IMR-90 (cell line): Measurements from ENCODE around the gene MPZL3. TPM values are rescaled to one million over a fixed set of nuclear protein-coding genes. Genes with fewer than 3 reads are reported as not detected.

Experiments used
- ATAC-seq: fragments of 200-7000 bp; cut with Tn5 transposase; 2 replicates; pipeline ENCODE4 v1.9.1; 2020; ENCODE audit warnings: low read depth, mild to moderate bottlenecking, moderate library complexity
- BruUV-seq: library from RNA; stranded (reverse); fragments of 400-500 nt; replicated peaks from 2 replicates; lab custom pipeline; 2021; lab: Mats Ljungman, UMichigan
- CTCF ChIA-PET: fragments of 300-600 bp; formaldehyde crosslinking; extraction: SDS; loops from one replicate; lab custom pipeline; 2021; ENCODE audit warnings: antibody characterized with exemption; lab: Yijun Ruan, JAX
- POLR2A ChIA-PET: fragments of 300-600 bp; sonication (Branson Sonifier 250); formaldehyde crosslinking; loops from one replicate; lab custom pipeline; 2022; ENCODE audit warnings: antibody characterized with exemption; ENCODE audit not compliant: unreplicated experiment; lab: Charles Lee
- DNase-seq: peaks from one replicate; pipeline ENCODE4 v3.0.0; 2013
- H2AFZ ChIP-seq: replicated peaks from 2 replicates; pipeline ENCODE3; 2013; ENCODE audit warnings: low read length, mild to moderate bottlenecking; ENCODE audit not compliant: poor library complexity
- H2AK5ac ChIP-seq: 2 replicates; pipeline ENCODE4 v1.6.1; 2013; ENCODE audit warnings: low read depth, low read length, inconsistent platforms
- H2AK9ac ChIP-seq: replicated peaks from 2 replicates; pipeline ENCODE3; 2013; ENCODE audit warnings: mild to moderate bottlenecking, low read depth, low read length, moderate library complexity; ENCODE audit not compliant: poor library complexity
- H2BK120ac ChIP-seq: 2 replicates; pipeline ENCODE4 v1.6.1; 2013; ENCODE audit warnings: low read depth, low read length, inconsistent platforms
- H2BK15ac ChIP-seq: 3 replicates; pipeline ENCODE4 v1.6.1; 2013; ENCODE audit warnings: low read depth, low read length, inconsistent platforms
- H2BK20ac ChIP-seq: 2 replicates; pipeline ENCODE4 v1.6.1; 2013; ENCODE audit warnings: low read depth, mild to moderate bottlenecking, inconsistent platforms, low read length, moderate library complexity
- H2BK5ac ChIP-seq: 2 replicates; pipeline ENCODE4 v1.6.1; 2013; ENCODE audit warnings: mild to moderate bottlenecking, low read depth, low read length, inconsistent platforms; ENCODE audit not compliant: poor library complexity, severe bottlenecking
- H3K14ac ChIP-seq: replicated peaks from 2 replicates; pipeline ENCODE4 v1.6.1; 2013; ENCODE audit warnings: low read depth, low read length, inconsistent platforms
- H3K18ac ChIP-seq: 2 replicates; pipeline ENCODE4 v1.6.1; 2013; ENCODE audit warnings: low read depth, low read length, control low read depth
- H3K23ac ChIP-seq: 2 replicates; pipeline ENCODE4 v1.6.1; 2013; ENCODE audit warnings: low read depth, low read length, inconsistent platforms
- H3K27ac ChIP-seq: 2 replicates; pipeline ENCODE4 v1.5.1; 2013; ENCODE audit warnings: mild to moderate bottlenecking, control low read depth, low read length; ENCODE audit not compliant: insufficient read depth
- H3K27me3 ChIP-seq: 2 replicates; pipeline ENCODE4 v1.6.1; 2013; ENCODE audit warnings: low read length; ENCODE audit not compliant: control insufficient read depth, insufficient read depth
- H3K36me3 ChIP-seq: 2 replicates; pipeline ENCODE4 v1.6.1; 2013; ENCODE audit warnings: low read length, mixed read lengths; ENCODE audit not compliant: control insufficient read depth, insufficient read depth
- H3K4ac ChIP-seq: 2 replicates; pipeline ENCODE4 v1.6.1; 2013; ENCODE audit warnings: low read depth, low read length, inconsistent platforms
- H3K4me1 ChIP-seq: 2 replicates; pipeline ENCODE4 v1.6.1; 2013; ENCODE audit warnings: low read length, mixed read lengths; ENCODE audit not compliant: control insufficient read depth, insufficient read depth
- H3K4me2 ChIP-seq: 2 replicates; pipeline ENCODE4 v1.6.1; 2013; ENCODE audit warnings: low read depth, mild to moderate bottlenecking, control low read depth, low read length, moderate library complexity
- H3K4me3 ChIP-seq: 2 replicates; pipeline ENCODE4 v1.5.1; 2013; ENCODE audit warnings: low read depth, mild to moderate bottlenecking, control low read depth, low read length, moderate library complexity; ENCODE audit not compliant: insufficient read depth
- H3K56ac ChIP-seq: 2 replicates; pipeline ENCODE4 v1.6.1; 2013; ENCODE audit warnings: low read length, inconsistent platforms; ENCODE audit not compliant: insufficient read depth; ENCODE audit errors: extremely low read depth
- H3K79me1 ChIP-seq, 2 experiments: 2 replicates each; pipeline ENCODE4 v1.6.1; 2013; ENCODE audit warnings: low read length in 2 of 2, inconsistent platforms in 1 of 2, low read depth in 1 of 2
- H3K9ac ChIP-seq: 2 replicates; pipeline ENCODE4 v1.6.1; 2013; ENCODE audit warnings: low read depth, low read length, control low read depth
- H3K9me1 ChIP-seq: 2 replicates; pipeline ENCODE4 v1.6.1; 2013; ENCODE audit warnings: low read length, inconsistent platforms; ENCODE audit not compliant: insufficient read depth
- H3K9me3 ChIP-seq: 2 replicates; pipeline ENCODE4 v1.6.1; 2013; ENCODE audit warnings: low read length; ENCODE audit not compliant: control insufficient read depth, insufficient read depth
- H4K20me1 ChIP-seq: 2 replicates; pipeline ENCODE4 v1.6.1; 2013; ENCODE audit warnings: low read length, inconsistent platforms; ENCODE audit not compliant: insufficient read depth
- H4K5ac ChIP-seq: 2 replicates; pipeline ENCODE4 v1.6.1; 2013; ENCODE audit warnings: mild to moderate bottlenecking, low read depth, low read length, control low read depth
- H4K8ac ChIP-seq, 2 experiments: 2 replicates each; pipeline ENCODE4 v1.6.1; 2013; ENCODE audit warnings: low read depth in 2 of 2, low read length in 2 of 2, control low read depth in 1 of 2, inconsistent platforms in 1 of 2
- H4K91ac ChIP-seq: 2 replicates; pipeline ENCODE4 v1.6.1; 2013; ENCODE audit warnings: low read depth, low read length, inconsistent platforms; ENCODE audit not compliant: insufficient read depth
- POLR2A ChIP-seq: IDR thresholded peaks from 2 replicates; pipeline ENCODE4 v1.6.1; 2012; ENCODE audit warnings: mild to moderate bottlenecking, low read depth, low read length
- RCOR1 ChIP-seq: IDR thresholded peaks from 2 replicates; pipeline ENCODE4 v1.6.1; 2012; ENCODE audit warnings: mild to moderate bottlenecking, low read length, improper control_type of control experiment; ENCODE audit not compliant: insufficient replicate concordance
- WGBS, 2 experiments: methylation state at CpG; one replicate each; pipeline versions ENCODE4 v1.1.5 to v1.1.7; 2013; ENCODE audit warnings: missing lambda C conversion rate in 2 of 2; ENCODE audit not compliant: insufficient read length in 1 of 2; ENCODE audit errors: extremely low coverage in 2 of 2; 5-methylcytosine and 5-hydroxymethylcytosine counted together
- dilution Hi-C: fragments of 300-500 bp; cut with HindIII; formaldehyde crosslinking; loops from one replicate; pipeline ENCODE4 v1.14.3; 2018; ENCODE audit warnings: low sequenced_read_pairs; ENCODE audit not compliant: unreplicated experiment
- in situ Hi-C: fragments of 300-500 bp; cut with MboI; formaldehyde crosslinking; loops from 3 replicates; pipeline ENCODE4 v1.14.3; 2019; ENCODE audit warnings: low sequenced_read_pairs, inconsistent platforms, mixed read lengths
- intact Hi-C: fragments of 100-400 bp; cut with micrococcal nuclease; formaldehyde crosslinking; loops from 2 replicates; pipeline ENCODE4 v1.10.0; 2022
- polyA plus RNA-seq, 3 experiments: library from polyadenylated mRNA; depleted of rRNA; stranded (reverse); fragments of >200 nt; gene quantifications; 2 replicates each; pipeline ENCODE4 v1.2.3, GENCODE V29; 2012; ENCODE audit warnings: low replicate concordance in 1 of 3
- total RNA-seq: library from RNA; depleted of rRNA; stranded (reverse); fragments of >200 nt; gene quantifications from 2 replicates; pipeline ENCODE4 v1.2.3, GENCODE V29; 2012
- TF ChIP-seq, protein P1 (sequence below): fragments of 150-350 bp; IDR thresholded peaks from 2 replicates; pipeline ENCODE4 v1.6.1; 2017; ENCODE audit warnings: mild to moderate bottlenecking, antibody characterized with exemption, low read length, low read depth

Gene MPZL3
- total and polyA plus RNA-seq, 2 of the 4 experiments (the other 2 are of a cell fraction), result 0.15 to 0.36 TPM

DNA sequence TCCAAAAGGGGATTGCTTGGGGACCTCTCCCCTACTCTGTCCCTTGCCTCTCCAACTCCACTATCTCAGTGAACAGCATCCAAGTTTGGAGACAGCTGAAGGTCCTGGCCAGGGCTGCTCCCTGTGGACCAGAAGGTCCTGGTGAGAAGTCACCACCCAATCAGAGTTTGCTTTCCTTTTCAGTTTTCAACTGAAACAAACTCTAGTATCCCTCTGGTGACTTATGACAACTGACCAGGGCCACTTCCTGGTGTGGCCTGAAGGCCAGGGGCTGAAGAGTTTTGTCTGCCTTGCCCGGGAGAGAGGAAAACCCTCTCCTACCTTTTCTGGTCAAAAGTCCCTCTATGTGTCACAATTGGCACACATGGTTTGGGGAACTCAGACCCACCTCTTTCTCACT is 32.4 kb downstream of the MPZL3 start:
- intact Hi-C loops, result no loop called here
- H2BK5ac ChIP-seq, result no peak overlapping the region
- no peaks in the 10 kb centered on the region for H3K9me1 ChIP-seq
- dilution Hi-C loops, result no loop called here
- ChIA-PET POLR2A (no interaction called here), CTCF (no interaction called here)
- H4K91ac ChIP-seq, result no peak overlapping the region
- peaks cover 7% of the 10 kb centered on the region; the same call in 1 of the 2 replicates for H3K27me3 ChIP-seq
- no peak overlapping the region for H2BK20ac ChIP-seq
- DNase-seq (no peak), ATAC-seq (no peak)
- no peaks in the 10 kb centered on the region for H3K4me1 ChIP-seq
- no peak overlapping the region for H2AFZ ChIP-seq
- no peak overlapping the region for H4K8ac ChIP-seq
- H2BK120ac ChIP-seq, result no peak overlapping the region
- no peak overlapping the region for H3K9ac ChIP-seq
- H3K14ac ChIP-seq, result no peak overlapping the region
- H3K9me3 ChIP-seq, result no peaks in the 10 kb centered on the region
- no peak overlapping the region for H3K18ac ChIP-seq
- in situ Hi-C loops, result no loop called here
- H4K5ac ChIP-seq, result no peak overlapping the region
- no peak overlapping the region for H3K27ac ChIP-seq
- WGBS, 2 experiments, result no CpG with 5 or more reads among the region's 1 CpG
- no peaks in the 10 kb centered on the region for H4K20me1 ChIP-seq
- no peak overlapping the region for H3K4ac ChIP-seq
- TF ChIP-seq RCOR1 (no peak), POLR2A (no peak)
- TF ChIP-seq, protein P1, sequence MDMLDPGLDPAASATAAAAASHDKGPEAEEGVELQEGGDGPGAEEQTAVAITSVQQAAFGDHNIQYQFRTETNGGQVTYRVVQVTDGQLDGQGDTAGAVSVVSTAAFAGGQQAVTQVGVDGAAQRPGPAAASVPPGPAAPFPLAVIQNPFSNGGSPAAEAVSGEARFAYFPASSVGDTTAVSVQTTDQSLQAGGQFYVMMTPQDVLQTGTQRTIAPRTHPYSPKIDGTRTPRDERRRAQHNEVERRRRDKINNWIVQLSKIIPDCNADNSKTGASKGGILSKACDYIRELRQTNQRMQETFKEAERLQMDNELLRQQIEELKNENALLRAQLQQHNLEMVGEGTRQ, result no peak
- no peak overlapping the region for H3K56ac ChIP-seq
- no TSS peak for BruUV-seq
- H3K79me1 ChIP-seq, result no peaks in the 10 kb centered on the region
- no peak overlapping the region for H3K4me3 ChIP-seq
- H2AK5ac ChIP-seq, result no peak overlapping the region
- H3K36me3 ChIP-seq, result no peaks in the 10 kb centered on the region
- no peak overlapping the region for H2BK15ac ChIP-seq
- H2AK9ac ChIP-seq, result no peak overlapping the region
- no peak overlapping the region for H3K23ac ChIP-seq
- H3K4me2 ChIP-seq, result no peak overlapping the region
